Measurements from ENCODE around the gene HCFC1.
A peak's percentile ranks its signal among the peaks of the same experiment; 100 is the strongest.
"Not testable (repeated sequence)": the region's sequence is repeated elsewhere in the genome, so short reads cannot be mapped to it uniquely, and the experiment has no call there.

Gene HCFC1

GRCh38 chrX:154013001-154013421, 41.4 kb upstream of the HCFC1 start:
- no peak overlapping the region for H3K4me3 Mint-ChIP-seq
- peaks cover 13% of the 10 kb centered on the region for H3K4me1 Mint-ChIP-seq (ENCODE audit: low read depth)
- no peaks in the 10 kb centered on the region for H3K36me3 Mint-ChIP-seq
- no peaks in the 10 kb centered on the region for H3K9me3 Mint-ChIP-seq (ENCODE audit: low read depth)
- H3K27me3 Mint-ChIP-seq, result no peaks in the 10 kb centered on the region
- H3K27ac Mint-ChIP-seq, result no peak overlapping the region

- peaks cover 13% of the 10 kb centered on the region for H3K4me1 Mint-ChIP-seq (ENCODE audit: low read depth)
- H3K27me3 Mint-ChIP-seq, result no peaks in the 10 kb centered on the region
- no peaks in the 10 kb centered on the region for H3K36me3 Mint-ChIP-seq
- H3K4me3 Mint-ChIP-seq, result no peak overlapping the region
- no peak overlapping the region for H3K27ac Mint-ChIP-seq
- no peaks in the 10 kb centered on the region for H3K9me3 Mint-ChIP-seq (ENCODE audit: low read depth)
Measured at GRCh38 chrX:154012336-154012991, 40.8 kb upstream of the HCFC1 start.

GRCh38 chrX:154011376-154012335, 40.0 kb upstream of the HCFC1 start:
- H3K36me3 Mint-ChIP-seq, result no peaks in the 10 kb centered on the region
- no peaks in the 10 kb centered on the region for H3K9me3 Mint-ChIP-seq (ENCODE audit: low read depth)
- H3K27me3 Mint-ChIP-seq, result no peaks in the 10 kb centered on the region
- H3K27ac Mint-ChIP-seq, result no peak overlapping the region
- no peak overlapping the region for H3K4me3 Mint-ChIP-seq
- H3K4me1 Mint-ChIP-seq (ENCODE audit: low read depth), result peaks cover 13% of the 10 kb centered on the region

- Mint-ChIP-seq H3K27ac (no peak overlapping the region), H3K27me3 (no peaks in the 10 kb centered on the region), H3K4me1 (ENCODE audit: low read depth) (peaks cover 8% of the 10 kb centered on the region), H3K36me3 (no peaks in the 10 kb centered on the region), H3K9me3 (ENCODE audit: low read depth) (no peaks in the 10 kb centered on the region), H3K4me3 (no peak overlapping the region)
Measured at GRCh38 chrX:154010330-154011087, 38.9 kb upstream of the HCFC1 start.

GRCh38 chrX:154008521-154008920, 36.9 kb upstream of the HCFC1 start:
- no peaks in the 10 kb centered on the region for H3K36me3 Mint-ChIP-seq
- peaks cover 4% of the 10 kb centered on the region for H3K4me1 Mint-ChIP-seq (ENCODE audit: low read depth)
- no peak overlapping the region for H3K4me3 Mint-ChIP-seq
- no peaks in the 10 kb centered on the region for H3K27me3 Mint-ChIP-seq
- no peaks in the 10 kb centered on the region for H3K9me3 Mint-ChIP-seq (ENCODE audit: low read depth)
- H3K27ac Mint-ChIP-seq, result no peak overlapping the region

- Mint-ChIP-seq H3K27me3 (no peaks in the 10 kb centered on the region), H3K27ac (no peak overlapping the region), H3K36me3 (no peaks in the 10 kb centered on the region)
Measured at GRCh38 chrX:154006947-154007346, 35.3 kb upstream of the HCFC1 start.

GRCh38 chrX:154004315-154004714, 32.7 kb upstream of the HCFC1 start:
- Mint-ChIP-seq H3K4me1 (ENCODE audit: low read depth) (peaks cover 14% of the 10 kb centered on the region), H3K27ac (no peak overlapping the region), H3K27me3 (no peaks in the 10 kb centered on the region), H3K9me3 (ENCODE audit: low read depth) (no peaks in the 10 kb centered on the region), H3K36me3 (no peaks in the 10 kb centered on the region), H3K4me3 (no peak overlapping the region)

More at GRCh38 chrX:154006947-154007346, 35.3 kb upstream of the HCFC1 start:
- H3K4me3 Mint-ChIP-seq, result no peak overlapping the region
- H3K4me1 Mint-ChIP-seq (ENCODE audit: low read depth), result peaks cover 11% of the 10 kb centered on the region
- H3K9me3 Mint-ChIP-seq (ENCODE audit: low read depth), result no peaks in the 10 kb centered on the region

GRCh38 chrX:154002215-154002719, 30.6 kb upstream of the HCFC1 start:
- Mint-ChIP-seq H3K27ac (peak overlapping the region; percentile 86), H3K4me3 (peak overlapping the region; percentile 72), H3K9me3 (ENCODE audit: low read depth) (no peaks in the 10 kb centered on the region), H3K4me1 (ENCODE audit: low read depth) (peaks cover 14% of the 10 kb centered on the region), H3K27me3 (no peaks in the 10 kb centered on the region), H3K36me3 (no peaks in the 10 kb centered on the region)

- H3K27ac Mint-ChIP-seq, result no peak overlapping the region
- H3K4me1 Mint-ChIP-seq (ENCODE audit: low read depth), result peaks cover 14% of the 10 kb centered on the region
- no peaks in the 10 kb centered on the region for H3K9me3 Mint-ChIP-seq (ENCODE audit: low read depth)
- H3K4me3 Mint-ChIP-seq, result no peak overlapping the region
- H3K27me3 Mint-ChIP-seq, result no peaks in the 10 kb centered on the region
- no peaks in the 10 kb centered on the region for H3K36me3 Mint-ChIP-seq
Measured at GRCh38 chrX:154000051-154000450, 28.4 kb upstream of the HCFC1 start.

- Mint-ChIP-seq H3K27me3 (no peaks in the 10 kb centered on the region), H3K4me1 (ENCODE audit: low read depth) (peaks cover 14% of the 10 kb centered on the region), H3K36me3 (no peaks in the 10 kb centered on the region), H3K27ac (no peak overlapping the region), H3K4me3 (no peak overlapping the region), H3K9me3 (ENCODE audit: low read depth) (no peaks in the 10 kb centered on the region)
Measured at GRCh38 chrX:153999359-154000037, 27.9 kb upstream of the HCFC1 start.

- no peaks in the 10 kb centered on the region for H3K27me3 Mint-ChIP-seq
- H3K4me3 Mint-ChIP-seq, result no peak overlapping the region
- no peaks in the 10 kb centered on the region for H3K9me3 Mint-ChIP-seq (ENCODE audit: low read depth)
- H3K4me1 Mint-ChIP-seq (ENCODE audit: low read depth), result peaks cover 7% of the 10 kb centered on the region
- H3K27ac Mint-ChIP-seq, result no peak overlapping the region
- no peaks in the 10 kb centered on the region for H3K36me3 Mint-ChIP-seq
Measured at GRCh38 chrX:153995504-153995903, 23.9 kb upstream of the HCFC1 start.

- H3K36me3 Mint-ChIP-seq; H3K9me3 Mint-ChIP-seq (ENCODE audit: low read depth); H3K4me3 Mint-ChIP-seq; H3K27me3 Mint-ChIP-seq; H3K27ac Mint-ChIP-seq: not testable (repeated sequence)
- H3K4me1 Mint-ChIP-seq (ENCODE audit: low read depth), result peaks cover 17% of the 10 kb centered on the region
Measured at GRCh38 chrX:153994398-153994797, 22.8 kb upstream of the HCFC1 start.

GRCh38 chrX:153993978-153994377, 22.4 kb upstream of the HCFC1 start:
- no peak overlapping the region for H3K27ac Mint-ChIP-seq
- no peak overlapping the region for H3K4me3 Mint-ChIP-seq
- H3K27me3 Mint-ChIP-seq, result no peaks in the 10 kb centered on the region
- H3K4me1 Mint-ChIP-seq (ENCODE audit: low read depth), result peaks cover 20% of the 10 kb centered on the region
- H3K36me3 Mint-ChIP-seq, result no peaks in the 10 kb centered on the region
- H3K9me3 Mint-ChIP-seq (ENCODE audit: low read depth), result no peaks in the 10 kb centered on the region

- Mint-ChIP-seq H3K9me3 (ENCODE audit: low read depth) (no peaks in the 10 kb centered on the region), H3K27me3 (no peaks in the 10 kb centered on the region), H3K27ac (no peak overlapping the region), H3K4me1 (ENCODE audit: low read depth) (peaks cover 20% of the 10 kb centered on the region), H3K36me3 (no peaks in the 10 kb centered on the region), H3K4me3 (no peak overlapping the region)
Measured at GRCh38 chrX:153993079-153993478, 21.5 kb upstream of the HCFC1 start.

All from activated naive CD8-positive, alpha-beta T cell (primary cell).